OCI-LY1 (cell line): ENCODE data around the gene PRKG1.

Experiments used
- H2AFZ ChIP-seq: fragments of 200-600 bp; sonication (generic), shearing (Covaris generic); 2 replicates; pipeline ENCODE4 v1.6.0; 2014; ENCODE audit warnings: antibody characterized with exemption, mild to moderate bottlenecking, low read length
- H3F3A ChIP-seq: fragments of 200-600 bp; sonication (generic), shearing (Covaris generic); 2 replicates; pipeline ENCODE4 v1.6.0; 2014; ENCODE audit warnings: mild to moderate bottlenecking, antibody characterized with exemption, low read length, moderate library complexity; ENCODE audit not compliant: insufficient read depth
- H3K27ac ChIP-seq: fragments of 200-600 bp; sonication (generic); 2 replicates; pipeline ENCODE4 v1.5.1; 2014; ENCODE audit warnings: low read length, mixed run types, mild to moderate bottlenecking, low read depth; ENCODE audit not compliant: poor library complexity, severe bottlenecking
- H3K27me3 ChIP-seq: fragments of 200-600 bp; sonication (generic); 2 replicates; pipeline ENCODE4 v1.6.0; 2014; ENCODE audit warnings: antibody characterized with exemption, mild to moderate bottlenecking, low read length, moderate library complexity; ENCODE audit not compliant: insufficient read depth
- H3K36me3 ChIP-seq: fragments of 200-600 bp; sonication (generic); 2 replicates; pipeline ENCODE4 v1.6.1; 2014; ENCODE audit warnings: mild to moderate bottlenecking, antibody characterized with exemption, low read length, moderate library complexity, mixed read lengths; ENCODE audit not compliant: insufficient read depth
- H3K4me1 ChIP-seq: fragments of 200-600 bp; sonication (generic); 2 replicates; pipeline ENCODE4 v1.5.1; 2014; ENCODE audit warnings: mild to moderate bottlenecking, low read length, moderate library complexity; ENCODE audit not compliant: insufficient read depth, severe bottlenecking
- H3K4me2 ChIP-seq: fragments of 200-600 bp; sonication (generic), shearing (Covaris generic); 2 replicates; pipeline ENCODE4 v1.6.1; 2014; ENCODE audit warnings: low read length
- H3K4me3 ChIP-seq: fragments of 200-600 bp; sonication (generic); 2 replicates; pipeline ENCODE4 v1.5.1; 2014; ENCODE audit warnings: low read length, low read depth, mild to moderate bottlenecking, mixed read lengths; ENCODE audit not compliant: poor library complexity, severe bottlenecking
- H3K79me2 ChIP-seq: fragments of 200-600 bp; shearing (Covaris generic); 2 replicates; pipeline ENCODE4 v1.6.1; 2016; ENCODE audit warnings: mixed run types, low read length, mixed read lengths; ENCODE audit not compliant: insufficient read depth
- H3K9ac ChIP-seq: fragments of 200-600 bp; sonication (generic), shearing (Covaris generic); 2 replicates; pipeline ENCODE4 v1.6.1; 2014; ENCODE audit warnings: mild to moderate bottlenecking, low read length, mixed read lengths
- H3K9me2 ChIP-seq: fragments of 200-600 bp; sonication (generic), shearing (Covaris generic); 2 replicates; pipeline ENCODE4 v1.6.1; 2014; ENCODE audit warnings: low read depth, mild to moderate bottlenecking, low read length, mixed read lengths
- H3K9me3 ChIP-seq: fragments of 200-600 bp; shearing (Covaris generic); 2 replicates; pipeline ENCODE4 v1.6.1; 2014; ENCODE audit warnings: low read length, mixed read lengths
- H4K20me1 ChIP-seq: fragments of 200-600 bp; sonication (generic), shearing (Covaris generic); 2 replicates; pipeline ENCODE4 v1.6.0; 2016; ENCODE audit warnings: mild to moderate bottlenecking, low read length; ENCODE audit not compliant: insufficient read depth
- EZH2 ChIP-seq: fragments of 200-600 bp; sonication (generic), shearing (Covaris generic); IDR thresholded peaks from 2 replicates; pipeline ENCODE4 v1.8.0; 2017; ENCODE audit warnings: borderline replicate concordance, mixed run types, mild to moderate bottlenecking, antibody characterized with exemption, low read length, moderate library complexity, mixed read lengths
- TF ChIP-seq, protein P1 (sequence below): fragments of 200-600 bp; sonication (generic), shearing (Covaris generic); IDR thresholded peaks from 2 replicates; pipeline ENCODE4 v1.5.1; 2017; ENCODE audit warnings: mild to moderate bottlenecking, antibody characterized with exemption, low read length, moderate library complexity, mixed read lengths

PRKG1 gene

DNA sequence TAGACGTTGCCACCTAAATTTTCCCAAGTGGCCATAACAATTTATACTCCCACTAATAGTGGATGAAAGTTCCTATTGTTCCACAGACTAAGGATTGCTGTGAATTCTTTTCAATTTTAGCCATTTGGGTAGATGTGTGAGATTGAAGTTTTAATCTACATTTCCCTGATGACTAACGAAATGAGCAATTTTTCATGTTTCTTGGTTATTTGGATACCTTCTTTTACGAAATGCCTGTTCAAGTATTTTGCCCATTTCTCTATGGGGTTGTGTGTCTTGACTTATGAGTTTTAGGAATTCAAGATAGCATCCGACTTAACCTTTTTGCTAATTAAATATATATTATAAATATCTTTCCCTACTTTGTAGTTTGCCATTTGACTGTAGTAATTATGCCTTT, 16.4 kb upstream of the PRKG1 start:
- no peak overlapping the region for H3K9ac ChIP-seq
- no peaks in the 10 kb centered on the region for H3F3A ChIP-seq
- TF ChIP-seq EZH2: no peak
- TF ChIP-seq, protein P1, sequence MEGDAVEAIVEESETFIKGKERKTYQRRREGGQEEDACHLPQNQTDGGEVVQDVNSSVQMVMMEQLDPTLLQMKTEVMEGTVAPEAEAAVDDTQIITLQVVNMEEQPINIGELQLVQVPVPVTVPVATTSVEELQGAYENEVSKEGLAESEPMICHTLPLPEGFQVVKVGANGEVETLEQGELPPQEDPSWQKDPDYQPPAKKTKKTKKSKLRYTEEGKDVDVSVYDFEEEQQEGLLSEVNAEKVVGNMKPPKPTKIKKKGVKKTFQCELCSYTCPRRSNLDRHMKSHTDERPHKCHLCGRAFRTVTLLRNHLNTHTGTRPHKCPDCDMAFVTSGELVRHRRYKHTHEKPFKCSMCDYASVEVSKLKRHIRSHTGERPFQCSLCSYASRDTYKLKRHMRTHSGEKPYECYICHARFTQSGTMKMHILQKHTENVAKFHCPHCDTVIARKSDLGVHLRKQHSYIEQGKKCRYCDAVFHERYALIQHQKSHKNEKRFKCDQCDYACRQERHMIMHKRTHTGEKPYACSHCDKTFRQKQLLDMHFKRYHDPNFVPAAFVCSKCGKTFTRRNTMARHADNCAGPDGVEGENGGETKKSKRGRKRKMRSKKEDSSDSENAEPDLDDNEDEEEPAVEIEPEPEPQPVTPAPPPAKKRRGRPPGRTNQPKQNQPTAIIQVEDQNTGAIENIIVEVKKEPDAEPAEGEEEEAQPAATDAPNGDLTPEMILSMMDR: no peak
- no peaks in the 10 kb centered on the region for H3K27me3 ChIP-seq
- H3K4me2 ChIP-seq: no peak overlapping the region
- no peaks in the 10 kb centered on the region for H3K36me3 ChIP-seq
- H3K79me2 ChIP-seq: no peaks in the 10 kb centered on the region
- no peaks in the 10 kb centered on the region for H3K9me2 ChIP-seq
- no peak overlapping the region for H3K4me3 ChIP-seq
- H3K27ac ChIP-seq: no peak overlapping the region
- H3K4me1 ChIP-seq: no peaks in the 10 kb centered on the region
- no peaks in the 10 kb centered on the region for H4K20me1 ChIP-seq
- H2AFZ ChIP-seq: no peak overlapping the region
- H3K9me3 ChIP-seq: 0 out of 2 replicates have a peak, but pooled peaks cover 2% of the 10 kb centered on the region

DNA sequence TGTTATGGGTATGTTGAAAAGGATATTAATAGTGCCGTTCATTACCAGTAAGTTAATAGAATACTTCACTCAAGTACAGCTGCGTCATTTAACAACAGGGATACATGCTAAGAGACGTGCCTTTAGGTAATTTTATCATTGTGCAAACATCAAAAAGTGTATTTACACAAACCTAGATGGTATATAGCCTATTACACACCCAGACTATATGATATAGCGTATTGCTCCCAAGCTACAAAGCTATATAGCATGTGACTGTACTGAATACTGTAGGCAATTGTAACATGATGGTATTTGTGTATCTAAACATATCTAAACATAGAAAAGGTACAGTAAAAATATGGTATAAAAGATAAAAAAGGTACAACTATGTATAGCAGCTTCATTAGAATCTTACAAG, 11.1 kb upstream of the PRKG1 start:
- Histone ChIP-seq H3K27me3 (no peaks in the 10 kb centered on the region), H3K9me2 (no peaks in the 10 kb centered on the region), H3K79me2 (no peaks in the 10 kb centered on the region), H2AFZ (no peak overlapping the region), H4K20me1 (no peaks in the 10 kb centered on the region), H3K4me1 (no peaks in the 10 kb centered on the region), H3F3A (no peaks in the 10 kb centered on the region), H3K9ac (no peak overlapping the region), H3K4me3 (no peak overlapping the region), H3K4me2 (no peak overlapping the region), H3K9me3 (0 out of 2 replicates have a peak, but pooled peaks cover 2% of the 10 kb centered on the region), H3K36me3 (no peaks in the 10 kb centered on the region), H3K27ac (no peak overlapping the region)
- TF ChIP-seq EZH2: no peak
- TF ChIP-seq, protein P1: no peak

DNA sequence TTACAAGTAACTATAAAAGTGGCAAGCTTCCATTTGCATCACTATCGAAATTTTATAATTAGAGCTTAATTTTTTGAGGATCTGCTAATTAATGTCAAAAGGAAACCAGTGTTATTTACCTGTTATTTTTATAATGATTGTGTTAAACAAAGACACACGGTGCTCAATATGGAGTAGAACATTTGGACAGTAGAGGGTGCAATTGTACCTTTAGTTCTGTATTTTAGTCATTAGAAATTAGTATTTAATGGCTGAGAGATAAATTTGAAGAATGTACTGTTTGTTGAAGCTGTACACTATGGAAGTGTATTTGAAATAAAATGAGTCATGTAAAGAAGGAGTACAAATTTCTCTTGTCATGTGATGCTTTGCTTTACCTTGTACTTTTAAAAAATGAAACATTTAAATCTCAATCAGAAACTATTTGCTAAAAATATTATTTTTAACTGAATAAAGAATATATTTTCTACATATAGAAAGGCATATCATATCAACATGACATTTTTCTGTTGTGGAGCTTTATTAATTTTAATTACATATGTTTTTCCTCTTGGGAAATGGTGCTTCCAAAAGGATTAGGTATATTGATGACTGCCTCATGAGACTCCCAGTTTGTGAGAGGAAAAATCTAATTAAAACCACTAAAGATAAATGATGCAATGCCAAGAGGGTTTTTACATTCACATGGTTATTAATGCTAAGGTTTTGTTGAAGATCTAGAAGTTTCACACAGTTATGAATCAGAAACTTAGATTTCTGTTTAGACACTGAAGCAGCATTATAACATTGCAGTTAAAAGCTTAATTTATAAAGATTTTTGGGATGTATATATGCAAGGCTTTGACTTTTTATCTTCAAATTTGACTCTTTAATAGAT, 10.4 kb upstream of the PRKG1 start:
- H4K20me1 ChIP-seq: no peaks in the 10 kb centered on the region
- H3K4me2 ChIP-seq: no peak overlapping the region
- H3K27ac ChIP-seq: no peak overlapping the region
- no peak overlapping the region for H2AFZ ChIP-seq
- no peak overlapping the region for H3K4me3 ChIP-seq
- no peaks in the 10 kb centered on the region for H3K9me3 ChIP-seq
- H3K9me2 ChIP-seq: no peaks in the 10 kb centered on the region
- H3K9ac ChIP-seq: no peak overlapping the region
- no peaks in the 10 kb centered on the region for H3K79me2 ChIP-seq
- no peaks in the 10 kb centered on the region for H3K4me1 ChIP-seq
- H3K36me3 ChIP-seq: no peaks in the 10 kb centered on the region
- H3F3A ChIP-seq: no peaks in the 10 kb centered on the region
- no peaks in the 10 kb centered on the region for H3K27me3 ChIP-seq
- TF ChIP-seq EZH2: no peak
- TF ChIP-seq, protein P1: peak; percentile 47; the same call in 1 of the 2 replicates
